ENCODE measurements around the gene ZNF277.

DNA sequence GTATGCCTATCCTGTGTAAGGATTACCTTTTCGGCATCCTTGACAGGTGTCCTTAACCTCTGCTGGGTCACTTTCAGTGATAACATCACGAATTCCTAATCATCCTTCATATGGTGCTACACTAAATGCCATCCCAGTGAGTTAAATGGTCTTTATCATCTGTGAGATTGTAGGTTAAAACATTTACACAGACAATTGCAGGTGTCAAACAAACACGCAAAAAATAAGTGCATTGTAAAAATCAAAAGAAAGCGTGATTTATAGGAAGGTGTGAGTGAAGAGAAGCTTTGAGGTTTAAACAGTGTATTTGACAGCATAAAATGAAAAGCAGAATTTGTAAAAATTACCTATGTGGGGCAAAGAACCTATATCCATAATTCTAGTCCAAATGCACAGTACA, 132.3 kb downstream of the ZNF277 start:
- TF ChIP-seq ZNF426 (tag by site-specific recombination; IDR thresholded peaks at IDR 0.05) (no peak), CTCF (tag by site-specific recombination; IDR thresholded peaks at IDR 0.05) (no peak), PRDM4 (tag by site-specific recombination; IDR thresholded peaks at IDR 0.05) (no peak), ZNF639 (tag by site-specific recombination; IDR thresholded peaks at IDR 0.05) (no peak)
